ENCODE data around the gene KCTD7. TPM values are rescaled to one million over a fixed set of nuclear protein-coding genes. Genes with fewer than 3 reads are reported as not detected.
"Not testable (repeated sequence)": the region's sequence is repeated elsewhere in the genome, so short reads cannot be mapped to it uniquely, and the experiment has no call there.

The KCTD7 gene
- total RNA-seq, 2 donors from 2014 or later = 5.7 to 16.5 TPM

GRCh38 chr7:66590302-66591057 is 38.2 kb upstream of the KCTD7 start:
- Histone ChIP-seq H3K4me1 (peaks cover 53% of the 10 kb centered on the region), H3K27ac (peak overlapping the region in 3 of 4 donors; percentile 2 to 97 (median 76))
- 49 to 58% methylated on average over 11 of the region's 11 CpGs for WGBS, 2 donors
- H3K4me3 ChIP-seq; ATAC-seq; H3K36me3 ChIP-seq (replicated peaks in 1 of 2; ENCODE audit: insufficient read depth in 1 of 2, low read depth in 2 of 2); H3K9me3 ChIP-seq; DNase-seq; H3K27me3 ChIP-seq; intact Hi-C loops (cut with DNase I): not testable (repeated sequence)

DNA sequence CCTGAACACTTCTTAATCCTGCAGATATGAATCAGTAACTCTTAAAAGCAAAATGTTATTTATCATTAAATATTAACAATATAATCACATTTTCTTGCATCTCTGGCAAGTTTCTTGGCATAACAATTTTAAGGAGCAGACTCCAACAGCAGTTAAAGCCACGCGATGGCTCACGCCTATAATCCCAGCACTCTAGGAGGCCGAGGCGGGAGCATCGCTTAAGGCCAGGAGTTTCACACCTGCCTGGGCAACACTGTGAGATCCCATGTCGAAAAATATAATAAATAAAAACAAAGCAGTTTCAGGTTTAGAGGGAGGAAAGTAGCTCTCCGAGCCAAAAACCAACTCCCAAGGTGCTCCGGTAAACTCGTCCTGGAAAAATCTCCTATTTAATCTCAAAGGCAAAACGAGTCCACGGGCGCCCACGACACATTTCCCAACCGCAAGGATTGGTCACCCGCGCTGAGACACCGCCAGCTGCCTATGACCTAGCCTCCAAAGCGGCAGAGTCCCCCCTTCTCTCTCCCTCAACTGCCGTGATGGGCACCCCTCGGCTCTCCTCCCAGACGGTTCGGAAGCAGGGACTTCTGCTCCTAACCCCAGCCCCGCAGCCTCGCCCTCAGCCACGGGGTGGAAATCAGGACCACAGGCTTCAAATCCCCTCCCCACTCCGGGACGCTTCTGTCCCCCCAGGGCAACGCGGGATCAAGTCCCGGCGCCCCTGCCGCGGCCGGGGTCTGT is 37.5 kb upstream of the KCTD7 start:
- DNase-seq (peak in 3 of 4 donors; percentile 13 to 31 (median 19)), ATAC-seq (peak; percentile 49)
- H3K4me3 ChIP-seq = peak overlapping the region; percentile 82 to 95
- intact Hi-C loops (cut with DNase I); H3K36me3 ChIP-seq (replicated peaks in 1 of 2; ENCODE audit: insufficient read depth in 1 of 2, low read depth in 2 of 2); H3K27me3 ChIP-seq; H3K9me3 ChIP-seq: not testable (repeated sequence)
- peaks cover 45% of the 10 kb centered on the region for H3K4me1 ChIP-seq
- 1 to 4% methylated on average over 35 of the region's 35 CpGs for WGBS, 2 donors
- peak overlapping the region; percentile 76 to 97 (median 94) for H3K27ac ChIP-seq

GRCh38 chr7:66591799-66592596 is 36.7 kb upstream of the KCTD7 start:
- H3K27me3 ChIP-seq = no peaks in the 10 kb centered on the region
- ATAC-seq = peak; percentile 96
- TF ChIP-seq POLR2A (IDR thresholded peaks at IDR 0.05) (peak; percentile 71 to 94 (median 89)), CTCF (IDR thresholded peaks at IDR 0.05) (no peak)
- H3K36me3 ChIP-seq (replicated peaks in 1 of 2; ENCODE audit: insufficient read depth in 1 of 2, low read depth in 2 of 2) = no peaks in the 10 kb centered on the region
- peak overlapping the region; percentile 82 to 95 for H3K4me3 ChIP-seq
- no peaks in the 10 kb centered on the region for H3K9me3 ChIP-seq
- peaks cover 38% of the 10 kb centered on the region for H3K4me1 ChIP-seq
- WGBS, 2 donors = 0% methylated on average over 24 to 83 of the region's 83 CpGs
- peak overlapping the region; percentile 76 to 97 (median 94) for H3K27ac ChIP-seq
- intact Hi-C loops (cut with DNase I) = no loop called here
- peak; percentile 91 to 93 (median 92) for DNase-seq

- WGBS, 2 donors = 20 to 29% methylated on average over 4 of the region's 4 CpGs
- DNase-seq; intact Hi-C loops (cut with DNase I); H3K9me3 ChIP-seq; H3K27me3 ChIP-seq; H3K36me3 ChIP-seq (replicated peaks in 1 of 2; ENCODE audit: insufficient read depth in 1 of 2, low read depth in 2 of 2); ATAC-seq: not testable (repeated sequence)
- peak overlapping the region in 1 of 2 donors; percentile 95 for H3K4me3 ChIP-seq
- H3K4me1 ChIP-seq = peaks cover 34% of the 10 kb centered on the region
- H3K27ac ChIP-seq = peak overlapping the region; percentile 76 to 97 (median 94)
Measured at GRCh38 chr7:66592597-66593146, 36.0 kb upstream of the KCTD7 start.

DNA sequence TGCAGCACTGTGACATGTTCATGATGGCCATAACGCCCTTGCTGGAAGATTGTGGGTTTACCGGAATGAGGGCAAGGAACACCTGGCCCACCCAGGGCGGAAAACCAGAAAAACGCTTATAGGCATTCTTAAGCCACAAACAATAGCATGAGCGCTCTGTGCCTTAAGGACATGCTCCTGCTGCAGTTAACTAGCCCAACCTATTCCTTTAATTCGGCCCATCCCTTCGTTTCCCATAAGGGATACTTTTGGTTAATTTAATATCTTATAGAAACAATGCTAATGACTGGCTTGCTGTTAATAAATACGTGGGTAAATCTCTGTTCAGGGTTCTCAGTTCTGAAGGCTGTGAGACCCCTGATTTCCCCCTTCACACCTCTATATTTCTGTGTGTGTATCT is 34.6 kb upstream of the KCTD7 start:
- H3K9me3 ChIP-seq; H3K36me3 ChIP-seq (replicated peaks in 1 of 2; ENCODE audit: insufficient read depth in 1 of 2, low read depth in 2 of 2); ATAC-seq; H3K27me3 ChIP-seq; H3K4me3 ChIP-seq; DNase-seq; intact Hi-C loops (cut with DNase I); H3K27ac ChIP-seq: not testable (repeated sequence)
- H3K4me1 ChIP-seq = peaks cover 31% of the 10 kb centered on the region
- 83 to 90% methylated on average over 8 of the region's 8 CpGs for WGBS, 2 donors

DNA sequence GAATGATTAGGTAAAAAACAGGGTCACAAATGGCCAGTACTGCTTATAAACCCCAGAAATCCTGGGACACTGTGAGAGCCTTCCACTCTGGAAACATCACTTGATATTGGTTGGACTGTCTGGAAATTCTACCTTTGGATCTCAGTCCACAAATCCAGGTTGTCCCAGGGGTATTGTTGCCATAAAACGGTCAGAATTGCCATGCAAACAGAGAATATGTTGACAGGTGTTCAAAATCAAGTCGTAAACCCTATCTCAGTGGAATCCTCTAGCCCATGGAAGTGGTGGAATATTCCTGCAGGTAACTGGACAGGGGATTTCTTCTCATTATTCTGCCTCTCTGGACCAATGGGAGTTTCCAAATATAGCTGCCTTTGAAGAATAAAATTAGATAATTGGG is 31.2 kb upstream of the KCTD7 start:
- Histone ChIP-seq H3K9me3 (no peaks in the 10 kb centered on the region), H3K27me3 (no peaks in the 10 kb centered on the region), H3K4me3 (no peak overlapping the region), H3K36me3 (replicated peaks in 1 of 2; ENCODE audit: insufficient read depth in 1 of 2, low read depth in 2 of 2) (no peaks in the 10 kb centered on the region), H3K27ac (no peak overlapping the region), H3K4me1 (peaks cover 5% of the 10 kb centered on the region)
- ATAC-seq = no peak
- WGBS, 2 donors = 33 to 56% methylated on average over 2 of the region's 2 CpGs
- no peak for TF ChIP-seq CTCF (IDR thresholded peaks at IDR 0.05)
- TF ChIP-seq POLR2A (IDR thresholded peaks at IDR 0.05) = no peak
- intact Hi-C loops (cut with DNase I) = no loop called here
- DNase-seq = no peak

Measured in body of pancreas (tissue), 4 donors.